Stimulated activated CD4-positive, alpha-beta T cell treated with anti-CD3 and anti-CD28 coated beads, Interleukin-4, amount 100 ng/mL, for 4 hours (primary cell): Measurements from ENCODE around the gene ACOT8.
A peak's percentile ranks its signal among the peaks of the same experiment; 100 is the strongest.
"Not testable (repeated sequence)": the region's sequence is repeated elsewhere in the genome, so short reads cannot be mapped to it uniquely, and the experiment has no call there.

Experiments
- DNase-seq, 2 experiments: peaks; one replicate each; pipeline ENCODE4 v3.0.0-alpha.2; 2020

ACOT8 gene

GRCh38 chr20:45850926-45851325, 6.3 kb downstream of the ACOT8 start:
- no peak for DNase-seq

GRCh38 chr20:45850238-45850637, 7.0 kb downstream of the ACOT8 start:
- DNase-seq: no peak

GRCh38 chr20:45848969-45849582, 8.1 kb downstream of the ACOT8 start:
- DNase-seq: no peak

GRCh38 chr20:45848421-45848820, 8.8 kb downstream of the ACOT8 start:
- no peak for DNase-seq

GRCh38 chr20:45845452-45845851, 11.7 kb downstream of the ACOT8 start:
- no peak for DNase-seq

- DNase-seq: no peak
Observed at GRCh38 chr20:45843506-45843905, 13.7 kb downstream of the ACOT8 start.

GRCh38 chr20:45842169-45842812, 14.9 kb downstream of the ACOT8 start:
- no peak for DNase-seq

GRCh38 chr20:45841407-45842129, 15.6 kb downstream of the ACOT8 start:
- no peak for DNase-seq

- no peak for DNase-seq
Observed at GRCh38 chr20:45840700-45841198, 16.4 kb downstream of the ACOT8 start.

GRCh38 chr20:45836841-45837240, 20.4 kb downstream of the ACOT8 start:
- no peak for DNase-seq

- DNase-seq: no peak
Observed at GRCh38 chr20:45835825-45836224, 21.4 kb downstream of the ACOT8 start.

GRCh38 chr20:45835329-45835765, 21.8 kb downstream of the ACOT8 start:
- no peak for DNase-seq

- DNase-seq: no peak
Observed at GRCh38 chr20:45834797-45835161, 22.4 kb downstream of the ACOT8 start.

GRCh38 chr20:45833883-45834796, 23.1 kb downstream of the ACOT8 start:
- peak; percentile 42 to 49 for DNase-seq

- peak in 1 of 2 experiments; percentile 18 for DNase-seq
Observed at GRCh38 chr20:45833030-45833882, 23.9 kb downstream of the ACOT8 start, which contains the start of gene SNX21. Gene SNX21 (plus strand): TSS chr20:45833799. CDS start chr20:45833920, 121 bp downstream.

GRCh38 chr20:45832619-45833018, 24.6 kb downstream of the ACOT8 start:
- no peak for DNase-seq

GRCh38 chr20:45829673-45830106, 27.5 kb downstream of the ACOT8 start:
- not testable (repeated sequence) for DNase-seq

- DNase-seq: no peak
Observed at GRCh38 chr20:45828589-45828988, 28.6 kb downstream of the ACOT8 start.

- no peak for DNase-seq
Observed at GRCh38 chr20:45827712-45828111, 29.5 kb downstream of the ACOT8 start.

- DNase-seq: no peak
Observed at GRCh38 chr20:45827030-45827652, 30.1 kb downstream of the ACOT8 start, which contains the start of gene TNNC2. Gene TNNC2 (minus strand): TSS chr20:45827312. CDS start chr20:45827248, 64 bp downstream.
